GM10248 (cell line): Measurements from ENCODE around the gene UBE2G1.

Source experiments
- CTCF ChIA-PET: fragments of 300-600 bp; sonication (Branson Sonifier 250); formaldehyde crosslinking; extraction: SDS; loops from one replicate; lab custom pipeline; 2021; ENCODE audit warnings: antibody characterized with exemption; lab: Yijun Ruan, JAX
- POLR2A ChIA-PET: fragments of 350-650 bp; sonication (Branson Sonifier 250); formaldehyde crosslinking; extraction: SDS; loops from one replicate; lab custom pipeline; 2020; ENCODE audit warnings: antibody characterized with exemption; lab: Yijun Ruan, JAX
- DNase-seq: peaks from one replicate; pipeline ENCODE4 v3.0.0; 2012; ENCODE audit errors: extremely low spot score
- CTCF ChIP-seq: IDR thresholded peaks from 2 replicates; pipeline ENCODE4 v1.5.1; 2012; ENCODE audit warnings: mild to moderate bottlenecking, low read depth; ENCODE audit errors: extremely low read depth, missing control alignments, control extremely low read depth

UBE2G1 gene

GRCh38 chr17:4235372-4236279 lies 130.8 kb downstream of the UBE2G1 start:
- ChIA-PET POLR2A (no interaction called here), CTCF (interaction anchor here (0.8 to 1.5 kb wide), 3 partner anchors 9 to 20 kb away, joined by 3 to 5 read pairs (median 3); no protein-coding TSS in a partner anchor)

GRCh38 chr17:4234401-4234800 lies 132.1 kb downstream of the UBE2G1 start:
- DNase-seq = no peak
- POLR2A ChIA-PET = interaction anchor here (0.6 kb wide), 1 partner anchor 91 kb away, joined by 4 read pairs; no protein-coding TSS in a partner anchor
- TF ChIP-seq CTCF = no peak
- CTCF ChIA-PET = interaction anchor here (1.0 to 2.1 kb wide), 4 partner anchors 13 to 20 kb away, joined by 3 to 8 read pairs (median 3); no protein-coding TSS in a partner anchor

More at GRCh38 chr17:4235372-4236279, 130.8 kb downstream of the UBE2G1 start:
- no peak for TF ChIP-seq CTCF
- no peak for DNase-seq

- ChIA-PET POLR2A (interaction anchor here (0.6 kb wide), 1 partner anchor 90 kb away, joined by 4 read pairs; no protein-coding TSS in a partner anchor), CTCF (interaction anchor here (0.7 to 2.1 kb wide), 5 partner anchors 15 to 23 kb away, joined by 3 to 8 read pairs (median 3); no protein-coding TSS in a partner anchor)
- no peak for TF ChIP-seq CTCF
- no peak for DNase-seq
Measured at GRCh38 chr17:4233668-4234258, 132.7 kb downstream of the UBE2G1 start.

- POLR2A ChIA-PET = no interaction called here
- CTCF ChIA-PET = interaction anchor here (1.5 to 1.6 kb wide), 2 partner anchors 9 to 19 kb away, joined by 3 to 7 read pairs; no protein-coding TSS in a partner anchor
- no peak for TF ChIP-seq CTCF
- no peak for DNase-seq
Measured at GRCh38 chr17:4232168-4232813, 134.2 kb downstream of the UBE2G1 start.

GRCh38 chr17:4229627-4230541 lies 136.6 kb downstream of the UBE2G1 start:
- POLR2A ChIA-PET = no interaction called here

More at GRCh38 chr17:4229627-4230541, 136.6 kb downstream of the UBE2G1 start:
- no peak for TF ChIP-seq CTCF
- no peak for DNase-seq
- CTCF ChIA-PET = interaction anchor here (0.7 to 2.4 kb wide), 10 partner anchors 10 to 191 kb away, joined by 3 to 16 read pairs (median 4); no protein-coding TSS in a partner anchor
